GM12891 (cell line): Measurements from ENCODE around the gene GPC5.
"Not testable (repeated sequence)": the region's sequence is repeated elsewhere in the genome, so short reads cannot be mapped to it uniquely, and the experiment has no call there.

Experiments
- DNase-seq: peaks from one replicate; pipeline ENCODE4 v3.0.0; 2011; ENCODE audit warnings: low spot score; ENCODE audit not compliant: insufficient read length
- FAIRE-seq: peaks from 2 replicates; lab custom pipeline; 2011; peaks lifted over from hg19 to GRCh38; lab: Jason Lieb, UNC
- PAX5 ChIP-seq: IDR thresholded peaks from 2 replicates; pipeline ENCODE4 v1.6.1; 2011; ENCODE audit warnings: low read length, moderate library complexity, mild to moderate bottlenecking; ENCODE audit not compliant: insufficient read depth, severe bottlenecking
- POLR2A ChIP-seq: IDR thresholded peaks from 2 replicates; pipeline ENCODE4 v1.6.1; 2011; ENCODE audit warnings: low read depth, low read length, control low read depth
- POLR2AphosphoS5 ChIP-seq: IDR thresholded peaks from 2 replicates; pipeline ENCODE4 v1.6.1; 2011; ENCODE audit warnings: low read depth, low read length, control low read depth
- POU2F2 ChIP-seq: IDR thresholded peaks from 2 replicates; pipeline ENCODE4 v1.6.1; 2011; ENCODE audit warnings: low read depth, mild to moderate bottlenecking, control low read depth, low read length, moderate library complexity
- SPI1 ChIP-seq: IDR thresholded peaks from 2 replicates; pipeline ENCODE4 v1.6.1; 2011; ENCODE audit warnings: low read depth, low read length, control low read depth
- TAF1 ChIP-seq: IDR thresholded peaks from 2 replicates; pipeline ENCODE4 v1.6.1; 2011; ENCODE audit warnings: low read depth, low read length, control low read depth

GPC5 gene

GRCh38 chr13:91773591-91774227, 375.3 kb downstream of the GPC5 start:
- TF ChIP-seq POLR2A (no peak), POU2F2 (no peak)
- no peak for DNase-seq
- no peak for FAIRE-seq

DNA sequence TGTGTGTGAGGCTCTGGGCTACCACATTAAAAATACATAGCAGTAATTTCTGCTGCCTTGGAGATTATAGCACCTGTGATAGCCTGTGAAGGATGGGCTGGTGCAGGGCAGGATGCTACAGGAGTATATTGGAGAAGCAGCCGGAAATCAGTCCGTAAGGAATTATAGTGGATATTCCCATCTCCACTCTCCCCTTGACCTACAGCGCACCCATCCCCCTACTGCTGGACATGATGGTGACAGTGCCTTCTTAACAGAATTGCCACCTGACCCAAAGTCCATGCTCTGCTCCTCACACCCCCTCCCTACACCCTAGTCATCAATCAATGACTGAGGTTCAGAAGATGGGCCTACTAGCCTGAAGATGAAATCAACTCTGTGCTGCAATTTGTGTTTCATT, 376.0 kb downstream of the GPC5 start:
- TF ChIP-seq TAF1 = no peak
- no peak for TF ChIP-seq POLR2AphosphoS5
- TF ChIP-seq POU2F2 = no peak
- no peak for TF ChIP-seq PAX5
- no peak for TF ChIP-seq SPI1
- no peak for TF ChIP-seq POLR2A
- DNase-seq (no peak), FAIRE-seq (no peak)

GRCh38 chr13:91776611-91777193, 378.3 kb downstream of the GPC5 start:
- FAIRE-seq (no peak), DNase-seq (no peak)
- TF ChIP-seq SPI1 (no peak), PAX5 (no peak), POLR2A (no peak), POLR2AphosphoS5 (no peak), POU2F2 (no peak), TAF1 (no peak)

- no peak for FAIRE-seq
- no peak for TF ChIP-seq POLR2A
- TF ChIP-seq POU2F2 = no peak
- no peak for TF ChIP-seq POLR2AphosphoS5
- TF ChIP-seq SPI1 = no peak
- TF ChIP-seq PAX5 = no peak
- no peak for TF ChIP-seq TAF1
- DNase-seq = no peak
Measured at GRCh38 chr13:91778123-91778522, 379.7 kb downstream of the GPC5 start.

GRCh38 chr13:91781982-91782691, 383.7 kb downstream of the GPC5 start:
- not testable (repeated sequence) for DNase-seq, FAIRE-seq

GRCh38 chr13:91785431-91786119, 387.2 kb downstream of the GPC5 start:
- FAIRE-seq = no peak
- TF ChIP-seq PAX5 (no peak), SPI1 (no peak), TAF1 (no peak), POU2F2 (no peak), POLR2AphosphoS5 (no peak), POLR2A (no peak)
- no peak for DNase-seq

DNA sequence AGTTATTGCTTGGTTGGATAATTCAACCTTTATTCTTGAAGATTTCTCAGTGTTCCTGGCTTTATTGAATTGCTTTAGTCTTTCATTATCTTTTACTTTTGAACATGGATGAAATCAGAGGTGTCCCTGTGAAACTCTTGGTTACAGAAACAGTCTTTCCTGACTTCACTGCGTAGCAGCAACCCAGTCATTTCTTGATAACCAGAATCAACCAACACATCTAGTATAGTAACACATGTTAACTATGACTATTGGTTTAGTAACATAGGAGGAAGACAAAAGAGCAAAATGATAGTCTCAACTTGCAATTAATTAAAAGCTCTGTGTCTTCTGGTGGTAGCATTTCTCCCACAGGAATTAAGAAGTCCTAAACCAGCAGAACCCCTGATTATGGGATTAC, 393.6 kb downstream of the GPC5 start:
- FAIRE-seq = no peak
- TF ChIP-seq POLR2A = no peak
- no peak for TF ChIP-seq POU2F2
- TF ChIP-seq POLR2AphosphoS5 = no peak
- no peak for TF ChIP-seq TAF1
- no peak for TF ChIP-seq PAX5
- TF ChIP-seq SPI1 = no peak

GRCh38 chr13:91797567-91797966, 399.1 kb downstream of the GPC5 start:
- no peak for DNase-seq
- TF ChIP-seq SPI1 = no peak
- TF ChIP-seq POU2F2 = no peak
- no peak for TF ChIP-seq POLR2AphosphoS5
- TF ChIP-seq PAX5 = no peak
- TF ChIP-seq POLR2A = no peak
- no peak for TF ChIP-seq TAF1
- FAIRE-seq = no peak

More for the DNA sequence above, 393.6 kb downstream of the GPC5 start:
- DNase-seq = no peak

- DNase-seq, FAIRE-seq: not testable (repeated sequence)
Measured at GRCh38 chr13:91798338-91798737, 399.9 kb downstream of the GPC5 start.

DNA sequence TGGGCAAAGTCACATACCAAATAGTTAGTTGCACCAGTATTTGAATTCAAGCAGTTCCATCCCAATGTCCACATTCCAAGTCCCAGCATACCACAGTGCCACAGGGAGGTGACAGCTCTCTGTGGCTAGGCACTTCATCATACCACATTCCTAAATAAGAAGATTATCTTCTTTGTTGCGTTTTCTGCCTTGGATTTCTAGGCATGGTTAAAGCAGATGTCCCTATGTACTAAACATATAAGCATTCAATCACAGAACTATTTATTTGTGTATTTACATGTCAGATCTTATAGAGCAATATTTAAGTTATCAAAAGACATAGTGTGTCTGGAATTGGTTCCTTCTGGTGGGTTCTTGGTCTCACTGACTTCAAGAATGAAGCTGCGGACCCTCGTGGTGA, 403.4 kb downstream of the GPC5 start:
- not testable (repeated sequence) for DNase-seq, FAIRE-seq

- DNase-seq (no peak), FAIRE-seq (no peak)
- no peak for TF ChIP-seq TAF1
- TF ChIP-seq POLR2A = no peak
- no peak for TF ChIP-seq POLR2AphosphoS5
- TF ChIP-seq PAX5 = no peak
- TF ChIP-seq POU2F2 = no peak
- TF ChIP-seq SPI1 = no peak
Measured at GRCh38 chr13:91802957-91803356, 404.5 kb downstream of the GPC5 start.
